GM18951 (cell line): ENCODE measurements around the gene ZNF213.

Experiments
- POLR2A ChIP-seq: IDR thresholded peaks from 4 replicates; pipeline ENCODE4 v1.6.1; 2011; ENCODE audit warnings: mild to moderate bottlenecking; ENCODE audit not compliant: insufficient read length, insufficient read depth; ENCODE audit errors: extremely low read depth
- in situ Hi-C: fragments of 300-500 bp; cut with MboI; formaldehyde crosslinking; loops from one replicate; pipeline ENCODE4 v1.12.0; 2022; ENCODE audit warnings: low sequenced_read_pairs, mixed read lengths, inconsistent platforms; ENCODE audit not compliant: unreplicated experiment

ZNF213 gene

DNA sequence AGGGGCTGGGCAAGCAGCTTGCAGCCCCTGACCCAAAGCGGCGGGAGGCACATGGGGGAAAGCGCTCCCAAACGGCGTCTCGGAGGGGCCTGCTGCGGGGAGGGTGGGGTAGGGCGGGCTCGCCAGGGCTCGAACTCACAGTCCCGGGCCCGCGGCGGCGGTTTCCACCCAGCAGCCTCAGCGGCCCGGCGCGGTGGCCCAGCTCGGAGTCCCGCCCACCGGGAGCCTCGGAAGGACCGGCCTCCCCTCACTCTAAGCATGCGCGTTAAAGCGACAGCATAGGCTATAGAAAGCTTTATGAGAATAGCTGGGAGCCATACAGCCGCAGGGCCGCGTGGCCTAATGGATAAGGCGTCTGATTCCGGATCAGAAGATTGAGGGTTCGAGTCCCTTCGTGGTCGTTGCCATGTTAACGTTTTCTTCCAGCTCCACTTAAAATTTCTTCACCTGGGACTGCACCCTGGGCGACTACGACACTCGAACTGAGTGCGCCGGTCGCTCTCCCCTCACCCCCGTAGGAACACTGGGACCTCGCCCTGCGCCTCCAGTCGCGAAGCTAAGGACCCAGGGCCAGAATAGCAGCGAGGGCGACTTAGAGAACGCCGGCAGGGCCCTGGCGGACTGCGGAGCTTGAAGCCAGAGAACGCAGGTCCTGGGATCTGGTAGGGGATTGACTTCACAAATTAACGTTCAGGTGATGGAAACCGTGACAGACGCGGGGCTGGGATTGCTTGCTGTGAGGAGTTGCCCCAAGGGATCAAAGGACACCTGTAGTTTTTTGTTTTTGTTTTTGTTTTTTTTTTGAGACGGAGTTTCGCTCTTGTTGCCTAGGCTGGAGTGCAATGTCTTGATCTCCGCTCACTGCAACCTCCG, 15.8 kb downstream of the ZNF213 start:
- in situ Hi-C loops, result no loop called here
- no peak for TF ChIP-seq POLR2A

DNA sequence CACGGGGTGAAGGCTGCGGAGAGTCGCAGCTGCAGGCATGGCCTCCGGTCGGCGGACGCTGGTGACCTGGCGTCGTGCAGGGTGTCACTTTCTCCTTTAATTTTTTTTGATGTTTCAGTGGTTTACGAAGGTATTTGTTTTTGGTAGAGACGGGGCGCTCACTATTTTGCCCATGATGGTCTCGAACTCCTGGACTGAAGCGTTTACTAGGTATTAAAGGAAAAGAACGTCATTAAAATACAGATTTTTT, 17.1 kb downstream of the ZNF213 start:
- TF ChIP-seq POLR2A, result no peak
- in situ Hi-C loops, result no loop called here

DNA sequence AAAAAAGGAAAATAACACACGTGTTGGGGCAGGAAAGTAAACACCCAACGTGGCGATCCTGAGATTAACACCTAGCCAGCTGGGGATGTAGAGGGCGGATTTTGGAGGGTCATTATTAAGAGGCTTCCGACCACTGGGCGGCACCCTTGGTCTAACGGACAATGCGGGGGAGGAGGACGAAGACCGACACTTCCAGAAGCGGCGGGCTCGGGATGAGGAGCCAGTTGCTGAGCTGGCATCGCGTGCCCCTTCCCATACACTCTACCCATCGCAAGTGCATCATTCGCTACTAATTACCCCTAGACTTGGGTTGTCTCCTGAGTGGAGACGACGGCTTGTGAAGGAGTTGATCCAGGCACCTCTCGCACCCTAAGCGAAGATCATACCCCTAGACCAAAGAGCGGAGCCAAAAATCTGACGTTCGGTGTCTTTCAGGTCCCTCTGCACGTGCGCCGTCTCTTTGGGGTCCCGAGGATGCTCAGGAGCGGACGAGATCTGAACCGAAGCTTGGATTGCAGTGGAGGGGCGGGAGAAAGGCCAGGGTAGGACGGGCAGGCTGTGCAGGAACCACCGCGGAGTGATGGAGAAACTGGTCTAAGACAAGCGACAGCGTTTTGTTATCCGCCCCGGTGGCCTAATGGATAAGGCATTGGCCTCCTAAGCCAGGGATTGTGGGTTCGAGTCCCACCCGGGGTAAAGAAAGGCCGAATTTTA, 17.6 kb downstream of the ZNF213 start:
- in situ Hi-C loops, result no loop called here
- no peak for TF ChIP-seq POLR2A

DNA sequence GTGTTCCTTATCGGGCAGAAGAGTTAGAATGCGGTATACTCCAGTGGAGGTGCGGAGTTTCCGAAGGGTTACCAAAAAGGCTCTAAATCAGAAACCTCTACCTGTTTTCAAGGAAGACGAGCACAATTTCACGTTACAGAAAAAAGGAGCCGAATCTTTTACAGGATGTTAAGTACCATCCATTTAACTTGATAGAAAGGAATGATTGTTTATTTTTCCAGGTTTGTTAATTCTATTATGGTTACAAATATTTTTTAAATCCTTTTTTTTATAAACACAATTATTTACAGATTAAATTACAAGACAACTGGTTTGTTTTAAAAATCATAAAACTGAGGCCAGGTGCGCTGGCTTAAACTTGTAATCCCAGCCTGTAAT, 18.2 kb downstream of the ZNF213 start:
- in situ Hi-C loops, result no loop called here
- TF ChIP-seq POLR2A, result no peak

DNA sequence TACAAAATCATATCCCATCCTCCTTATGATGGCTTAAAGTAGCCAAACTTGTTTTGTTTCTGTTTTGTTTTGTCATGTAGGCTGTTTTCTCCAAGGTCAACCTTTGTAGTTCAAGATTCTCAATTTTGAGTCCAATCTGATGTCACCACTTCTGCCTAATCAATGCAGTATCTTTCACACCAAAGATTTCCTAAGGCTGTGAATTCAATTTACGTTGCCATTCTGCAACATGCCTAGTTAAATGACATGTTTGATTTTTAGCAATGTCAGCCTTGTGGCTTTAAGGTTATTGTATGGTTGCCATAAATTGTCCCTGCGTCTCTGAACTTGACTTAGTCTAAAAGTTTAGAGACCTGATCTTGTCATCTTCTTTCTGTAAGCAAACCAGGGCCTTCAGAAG, 20.4 kb downstream of the ZNF213 start:
- in situ Hi-C loops, result no loop called here
- no peak for TF ChIP-seq POLR2A

DNA sequence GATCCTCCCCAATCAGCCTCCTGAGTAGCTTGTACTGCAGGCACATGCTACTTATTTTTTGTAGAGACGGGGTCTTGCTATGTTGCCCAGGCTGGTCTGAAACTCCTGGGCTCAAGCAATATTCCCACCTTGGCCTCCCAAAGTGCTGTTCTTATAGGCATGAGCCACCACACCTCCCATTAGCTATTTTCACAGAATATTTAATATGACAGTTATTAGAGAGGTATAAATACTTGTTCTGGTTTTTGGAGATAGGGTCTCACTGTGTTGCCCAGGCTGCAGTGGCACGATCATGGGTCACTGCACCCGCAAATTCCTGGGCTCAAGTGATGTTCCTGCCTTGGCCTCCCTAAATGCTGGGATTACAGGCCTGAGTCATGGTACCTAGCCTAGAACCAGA, 21.1 kb downstream of the ZNF213 start:
- in situ Hi-C loops, result no loop called here
- TF ChIP-seq POLR2A, result no peak

DNA sequence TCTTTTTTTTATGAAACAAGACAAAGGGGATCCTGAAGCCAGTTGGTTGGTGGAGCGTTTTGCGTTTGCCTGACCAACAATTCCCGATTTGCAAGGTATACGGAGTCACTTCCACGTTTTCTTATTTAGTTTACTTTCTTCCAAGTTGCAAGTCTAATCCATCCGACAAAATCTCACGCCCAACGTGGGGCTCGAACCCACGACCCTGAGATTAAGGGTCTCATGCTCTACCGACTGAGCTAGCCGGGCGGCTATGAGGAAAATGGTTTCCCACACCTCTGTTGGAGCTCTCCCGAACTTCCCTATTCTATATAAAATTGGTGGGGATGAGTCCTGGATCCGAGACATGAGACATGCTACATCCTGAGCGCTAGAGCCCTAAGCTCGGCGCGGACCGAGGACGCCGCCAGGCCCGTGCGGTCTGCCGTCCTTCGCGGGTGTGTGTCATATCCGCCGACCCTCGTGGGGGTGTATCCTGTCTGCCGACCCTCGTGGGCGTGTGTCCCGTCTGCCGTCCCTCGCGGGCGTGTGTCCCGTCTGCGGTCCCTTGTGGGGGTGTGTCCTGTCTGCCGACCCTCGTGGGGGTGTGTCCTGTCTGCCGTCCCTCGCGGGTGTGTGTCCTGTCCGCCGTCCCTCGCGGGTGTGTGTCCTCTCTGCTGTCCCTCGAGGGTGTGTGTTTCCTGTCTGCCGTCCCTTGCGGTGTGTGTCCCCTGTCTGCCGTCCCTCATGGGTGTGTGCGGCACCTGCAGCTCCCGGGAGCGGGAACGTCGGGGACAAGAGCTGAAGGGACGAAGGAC, 22.6 kb downstream of the ZNF213 start:
- in situ Hi-C loops, result no loop called here
- no peak for TF ChIP-seq POLR2A

DNA sequence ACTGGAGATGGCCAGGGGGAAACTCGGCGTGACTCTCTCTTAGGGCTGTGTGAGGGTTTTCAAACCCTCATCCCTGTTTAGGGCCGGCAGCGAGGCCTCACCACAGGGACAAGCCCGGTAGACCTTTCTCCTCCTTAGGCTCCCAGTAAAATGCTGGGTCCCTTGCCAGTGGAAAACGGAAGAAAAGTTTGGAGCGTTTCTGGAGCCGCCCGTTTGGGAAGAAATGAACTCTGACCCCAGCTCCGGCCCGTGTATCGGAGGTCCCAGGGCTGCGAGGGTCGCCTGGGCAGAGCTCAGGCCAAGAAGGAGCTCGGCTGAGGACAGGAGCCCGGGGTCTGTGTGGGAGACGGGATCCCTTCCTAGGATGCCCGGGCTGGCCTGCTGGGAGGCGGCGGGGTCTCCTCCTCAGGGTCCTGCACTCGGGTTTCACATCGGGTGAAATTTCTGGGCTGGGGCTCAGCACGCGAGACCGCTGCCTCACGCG, 23.2 kb downstream of the ZNF213 start:
- in situ Hi-C loops, result no loop called here
- no peak for TF ChIP-seq POLR2A

DNA sequence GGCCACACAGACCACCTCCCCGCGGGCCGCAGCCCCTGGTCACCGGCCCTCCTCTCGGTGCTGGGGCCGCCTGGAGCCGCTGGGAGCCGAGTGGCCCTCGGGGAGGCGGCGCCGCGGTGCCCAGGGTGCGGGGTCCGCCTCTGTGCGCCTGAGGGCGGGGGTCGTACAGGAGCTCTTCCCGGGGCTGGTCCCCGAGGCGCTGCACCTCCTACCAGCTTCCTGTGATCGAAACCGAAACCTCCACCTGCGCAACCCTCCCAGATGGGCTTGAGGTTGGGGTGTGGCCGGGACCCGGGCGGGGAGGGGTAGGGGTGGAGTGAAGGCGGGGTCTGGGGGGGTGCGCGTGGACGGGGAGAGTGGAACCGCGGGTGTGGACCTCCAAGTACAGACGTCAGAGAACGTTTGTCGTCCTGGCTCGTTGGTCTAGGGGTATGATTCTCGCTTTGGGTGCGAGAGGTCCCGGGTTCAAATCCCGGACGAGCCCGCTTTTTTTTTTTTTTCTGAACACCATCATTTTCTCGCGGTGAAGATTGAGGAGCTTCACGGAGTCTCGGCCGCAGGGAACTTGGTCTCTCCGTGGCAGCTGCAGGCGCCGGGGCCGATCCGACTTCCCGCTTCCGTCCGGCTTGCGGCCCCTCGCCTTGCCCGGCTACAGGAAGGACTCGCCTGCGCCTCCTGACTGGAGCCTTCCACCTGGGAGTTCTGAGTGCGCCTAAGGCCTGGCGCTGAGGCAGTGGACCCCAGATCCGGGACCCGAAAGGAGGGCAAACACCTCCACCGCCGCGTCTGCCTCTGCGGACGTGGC, 23.9 kb downstream of the ZNF213 start:
- peak; percentile 32 for TF ChIP-seq POLR2A
- in situ Hi-C loops, result no loop called here

DNA sequence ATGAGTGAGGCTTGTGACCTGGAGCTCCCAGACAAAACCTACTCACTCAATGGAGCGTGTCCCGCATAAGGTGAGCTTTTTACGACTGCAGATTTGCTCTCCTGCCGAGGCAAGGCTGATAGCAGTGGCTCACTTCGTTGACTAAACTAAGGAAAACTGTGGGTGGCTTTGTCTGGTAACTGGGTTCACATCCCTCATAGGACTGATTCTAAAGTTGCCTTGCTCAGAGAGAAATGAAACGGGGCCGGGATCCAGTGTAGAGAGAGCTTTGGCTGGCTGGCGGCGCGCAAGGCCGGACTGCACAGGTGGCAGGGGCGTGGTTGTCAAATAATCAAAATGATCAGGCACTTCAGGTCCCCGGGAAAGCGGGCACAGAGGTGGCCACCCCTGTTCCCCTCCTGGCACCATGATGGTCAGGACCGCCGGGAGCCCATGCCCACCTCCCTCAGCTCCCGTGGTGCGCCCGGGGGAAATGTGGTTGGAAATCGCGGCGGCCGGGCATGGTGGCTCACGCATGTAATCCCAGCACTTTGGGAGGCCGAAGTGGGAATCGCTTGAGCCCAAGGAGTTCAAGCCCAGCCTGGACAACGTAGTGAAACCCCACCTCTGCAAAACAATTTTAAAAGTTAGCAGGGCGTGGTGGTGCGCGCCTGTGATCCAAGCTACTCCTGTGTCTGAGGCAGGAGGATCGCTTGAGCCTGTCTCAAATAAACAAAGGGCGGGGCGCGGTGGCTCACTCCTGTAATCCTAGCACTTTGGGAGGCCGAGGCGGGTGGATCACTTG, 26.6 kb downstream of the ZNF213 start:
- in situ Hi-C loops, result no loop called here
- no peak for TF ChIP-seq POLR2A

DNA sequence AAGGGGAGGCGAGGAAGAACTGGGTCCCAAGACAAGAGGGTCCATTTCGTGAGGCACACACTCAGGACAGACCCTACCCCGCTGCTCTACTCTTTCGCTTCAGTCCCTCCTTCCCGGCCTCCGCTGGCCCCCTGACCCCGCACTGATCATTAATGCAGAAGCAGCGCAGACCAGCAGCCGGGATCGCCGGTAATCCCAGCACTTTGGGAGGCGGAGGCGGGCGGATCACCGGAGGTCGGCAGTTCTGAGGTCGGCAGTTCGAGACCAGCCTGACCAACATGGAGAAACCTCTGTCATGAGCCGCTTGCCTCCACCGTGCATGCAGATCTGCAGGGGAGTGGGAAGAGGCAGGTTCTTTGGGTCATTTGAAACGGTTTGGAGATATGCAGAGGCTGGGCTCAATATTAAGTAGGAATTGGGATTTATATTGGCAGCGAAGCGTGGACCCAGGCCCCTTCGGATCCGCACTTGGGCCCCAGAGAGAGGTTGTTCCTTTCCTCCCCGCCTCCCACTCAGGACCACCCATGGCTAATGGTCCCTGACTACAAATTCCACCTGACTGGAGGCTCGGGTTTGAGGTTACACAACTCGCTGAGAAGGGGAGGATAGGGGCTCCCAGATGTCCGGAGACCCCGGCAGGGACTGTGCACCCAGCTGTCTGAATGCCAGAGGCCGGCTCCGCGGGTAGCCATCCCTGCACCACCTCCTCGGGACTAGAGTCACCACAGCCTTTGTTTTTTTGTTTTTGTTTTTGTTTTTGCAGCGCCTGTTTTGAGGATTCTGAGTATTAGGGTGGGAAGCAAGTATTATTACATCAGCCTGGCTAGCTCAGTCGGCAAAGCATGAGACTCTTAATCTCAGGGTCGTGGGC, 29.5 kb downstream of the ZNF213 start:
- in situ Hi-C loops, result no loop called here
- no peak for TF ChIP-seq POLR2A
